HEK293 (cell line): ENCODE results near the gene APOH.

Source experiments
- CTCF ChIA-PET: fragments of 350-600 bp; formaldehyde crosslinking; extraction: SDS; loops from one replicate; lab custom pipeline; 2021; ENCODE audit warnings: antibody characterized with exemption; lab: Yijun Ruan, JAX
- POLR2A ChIA-PET: fragments of 300-600 bp; formaldehyde crosslinking; extraction: SDS; loops from one replicate; lab custom pipeline; 2020; ENCODE audit warnings: antibody characterized with exemption, inconsistent platforms; lab: Yijun Ruan, JAX
- H3K27ac ChIP-seq: fragments of 200-500 bp; sonication (Bioruptor generic); 2 replicates; pipeline ENCODE4 v1.5.1; 2014; ENCODE audit warnings: low read depth, low read length, control low read depth, inconsistent platforms; ENCODE audit errors: extremely low read depth
- H3K36me3 ChIP-seq, 2 experiments: fragments of 200-500 bp in 1 of 2; sonication (Bioruptor generic) in 1 of 2; 1 replicate in 1 of 2; 2 replicates in 1 of 2; pipeline ENCODE4 v1.5.1; 2014 to 2017; ENCODE audit warnings: inconsistent platforms in 2 of 2, low read length in 2 of 2; ENCODE audit not compliant: control insufficient read depth in 2 of 2, insufficient read depth in 1 of 2
- H3K4me1 ChIP-seq: fragments of 200-500 bp; sonication (Bioruptor generic); 2 replicates; pipeline ENCODE4 v1.5.1; 2014; ENCODE audit warnings: mild to moderate bottlenecking, low read length, inconsistent platforms; ENCODE audit not compliant: control insufficient read depth, insufficient read depth
- H3K4me3 ChIP-seq: 2 replicates; pipeline ENCODE4 v1.5.1; 2011; ENCODE audit warnings: low read depth, mild to moderate bottlenecking, control low read depth, low read length, moderate library complexity
- H3K9me3 ChIP-seq: fragments of 200-500 bp; sonication (Bioruptor generic); 2 replicates; pipeline ENCODE4 v1.5.1; 2014; ENCODE audit warnings: low read depth, low read length, inconsistent platforms; ENCODE audit not compliant: control insufficient read depth, insufficient read depth
- BCL6B ChIP-seq: fragments of 450-650 bp; formaldehyde crosslinking; IDR thresholded peaks from 2 replicates; pipeline ENCODE4 v1.5.1; 2017; ENCODE audit warnings: missing biosample characterization, missing genetic modification characterization
- CTCF ChIP-seq: fragments of 450-650 bp; formaldehyde crosslinking; IDR thresholded peaks from 2 replicates; pipeline ENCODE4 v1.5.1; 2016; ENCODE audit warnings: missing biosample characterization, missing genetic modification characterization
- HOXC10 ChIP-seq: sonication (generic); formaldehyde crosslinking; IDR thresholded peaks from 2 replicates; pipeline ENCODE4 v1.8.1; 2023; ENCODE audit warnings: mild to moderate bottlenecking, missing genetic modification reagents
- KLF1 ChIP-seq: fragments of 450-650 bp; formaldehyde crosslinking; IDR thresholded peaks from 2 replicates; pipeline ENCODE4 v1.5.1; 2016; ENCODE audit warnings: missing biosample characterization, missing genetic modification characterization
- KLF10 ChIP-seq: fragments of 450-650 bp; IDR thresholded peaks from 2 replicates; pipeline ENCODE4 v1.5.1; 2018; ENCODE audit warnings: missing biosample characterization, mild to moderate bottlenecking, missing genetic modification characterization
- PATZ1 ChIP-seq: fragments of 450-650 bp; formaldehyde crosslinking; IDR thresholded peaks from 2 replicates; pipeline ENCODE4 v1.5.1; 2016; ENCODE audit warnings: missing biosample characterization, missing genetic modification characterization
- PRDM10 ChIP-seq: fragments of 450-650 bp; formaldehyde crosslinking; IDR thresholded peaks from 2 replicates; pipeline ENCODE4 v1.5.1; 2016; ENCODE audit warnings: missing biosample characterization, missing genetic modification characterization
- SETDB1 ChIP-seq: IDR thresholded peaks from one replicate; pipeline ENCODE4 v1.6.1; 2017; ENCODE audit warnings: mild to moderate bottlenecking, low read length, moderate library complexity, mixed read lengths; ENCODE audit not compliant: insufficient read length
- TCF7L2 ChIP-seq: IDR thresholded peaks from 2 replicates; pipeline ENCODE4 v1.6.1; 2011; ENCODE audit warnings: low read depth, mild to moderate bottlenecking, inconsistent platforms, low read length, moderate library complexity, borderline replicate concordance
- ZBTB21 ChIP-seq: fragments of 450-650 bp; formaldehyde crosslinking; IDR thresholded peaks from 2 replicates; pipeline ENCODE4 v1.5.1; 2017; ENCODE audit warnings: missing biosample characterization, missing genetic modification characterization
- ZNF157 ChIP-seq: fragments of 450-650 bp; formaldehyde crosslinking; IDR thresholded peaks from 2 replicates; pipeline ENCODE4 v1.5.1; 2016; ENCODE audit warnings: missing biosample characterization, missing genetic modification characterization
- ZNF239 ChIP-seq: fragments of 450-650 bp; formaldehyde crosslinking; IDR thresholded peaks from 2 replicates; pipeline ENCODE4 v1.5.1; 2016; ENCODE audit warnings: missing biosample characterization, missing genetic modification characterization
- ZNF280D ChIP-seq: fragments of 450-650 bp; formaldehyde crosslinking; IDR thresholded peaks from 2 replicates; pipeline ENCODE4 v1.5.1; 2016; ENCODE audit warnings: missing biosample characterization, missing genetic modification characterization
- ZNF529 ChIP-seq: fragments of 450-650 bp; formaldehyde crosslinking; IDR thresholded peaks from 2 replicates; pipeline ENCODE4 v1.5.1; 2017; ENCODE audit warnings: missing genetic modification characterization, missing biosample characterization; ENCODE audit not compliant: insufficient replicate concordance
- ZNF549 ChIP-seq: fragments of 450-650 bp; IDR thresholded peaks from 2 replicates; pipeline ENCODE4 v1.5.1; 2018; ENCODE audit warnings: missing biosample characterization, missing genetic modification characterization, mild to moderate bottlenecking, inconsistent platforms, moderate library complexity
- ZNF610 ChIP-seq: fragments of 450-650 bp; formaldehyde crosslinking; IDR thresholded peaks from 2 replicates; pipeline ENCODE4 v1.5.1; 2016; ENCODE audit warnings: missing biosample characterization, missing genetic modification characterization, borderline replicate concordance
- ZNF654 ChIP-seq: fragments of 450-650 bp; formaldehyde crosslinking; IDR thresholded peaks from 2 replicates; pipeline ENCODE4 v1.5.1; 2016; ENCODE audit warnings: low read depth, missing biosample characterization, missing genetic modification characterization
- ZNF660 ChIP-seq: fragments of 450-650 bp; IDR thresholded peaks from 2 replicates; pipeline ENCODE4 v1.5.1; 2018; ENCODE audit warnings: missing biosample characterization, mild to moderate bottlenecking, missing genetic modification characterization
- ZNF692 ChIP-seq: fragments of 450-650 bp; formaldehyde crosslinking; IDR thresholded peaks from 2 replicates; pipeline ENCODE4 v1.5.1; 2016; ENCODE audit warnings: missing biosample characterization, missing genetic modification characterization
- ZNF777 ChIP-seq: fragments of 450-650 bp; formaldehyde crosslinking; IDR thresholded peaks from 2 replicates; pipeline ENCODE4 v1.5.1; 2017; ENCODE audit warnings: missing biosample characterization, missing genetic modification characterization, borderline replicate concordance

APOH gene

GRCh38 chr17:66167189-66167815, 61.9 kb downstream of the APOH start:
- no peak overlapping the region for H3K27ac ChIP-seq
- H3K4me1 ChIP-seq, result peaks cover 3% of the 10 kb centered on the region; the same call in 1 of the 2 replicates
- peaks cover 16 to 20% of the 10 kb centered on the region in 2 experiments for H3K36me3 ChIP-seq
- TF ChIP-seq ZNF692 (tag by site-specific recombination), result no peak
- TF ChIP-seq BCL6B (tag by site-specific recombination), result no peak
- TF ChIP-seq ZNF280D, result no peak
- TF ChIP-seq ZNF610 (tag by site-specific recombination), result no peak
- no peak for TF ChIP-seq ZNF777
- no peak for TF ChIP-seq PRDM10
- TF ChIP-seq KLF10, result no peak
- TF ChIP-seq SETDB1, result no peak
- no peak for TF ChIP-seq ZNF157 (tag by site-specific recombination)
- TF ChIP-seq ZNF549, result no peak
- no peak for TF ChIP-seq KLF1 (tag by site-specific recombination)
- TF ChIP-seq HOXC10 (CRISPR knock-in tag), result no peak
- ChIA-PET CTCF (interaction anchor here (0.5 to 4.6 kb wide), 5 partner anchors 205 to 935 kb away, joined by 3 to 46 read pairs (median 6); no protein-coding TSS in a partner anchor), POLR2A (no interaction called here)
- H3K4me3 ChIP-seq, result no peak overlapping the region
- no peaks in the 10 kb centered on the region for H3K9me3 ChIP-seq

- no peaks in the 10 kb centered on the region for H3K9me3 ChIP-seq
- no peak overlapping the region for H3K4me3 ChIP-seq
- H3K4me1 ChIP-seq, result no peaks in the 10 kb centered on the region
- H3K27ac ChIP-seq, result no peak overlapping the region
- CTCF ChIA-PET, result interaction anchor here (0.6 to 4.6 kb wide), 26 partner anchors 11 to 1838 kb away, joined by 3 to 46 read pairs (median 4); no protein-coding TSS in a partner anchor
- POLR2A ChIA-PET, result no interaction called here
- peaks cover 11 to 15% of the 10 kb centered on the region in 2 experiments for H3K36me3 ChIP-seq
- no peak for TF ChIP-seq TCF7L2
- no peak for TF ChIP-seq ZNF529
- TF ChIP-seq ZNF239 (tag by site-specific recombination), result no peak
- TF ChIP-seq ZNF654 (tag by site-specific recombination), result peak; percentile 86
- TF ChIP-seq PATZ1 (tag by site-specific recombination), result no peak
- 0 out of 2 replicates have a peak, but pooled peaks have one; percentile 41 for TF ChIP-seq ZNF660 (tag by site-specific recombination)
- 0 out of 2 replicates have a peak, but pooled peaks have one; percentile 13 for TF ChIP-seq CTCF (tag by site-specific recombination)
- TF ChIP-seq ZBTB21, result no peak
These were observed 63.6 kb downstream of the APOH start for GRCh38 chr17:66165537-66166123.
